Calu3 (cell line): ENCODE results near the gene WDPCP. TPM values are rescaled to one million over a fixed set of nuclear protein-coding genes. Genes with fewer than 3 reads are reported as not detected.
"Not testable (repeated sequence)": the region's sequence is repeated elsewhere in the genome, so short reads cannot be mapped to it uniquely, and the experiment has no call there.

ENCODE experiments used
- BruUV-seq: library from RNA; stranded (reverse); fragments of 400-500 nt; replicated peaks from 2 replicates; lab custom pipeline; 2021; lab: Mats Ljungman, UMichigan
- CTCF ChIA-PET: fragments of 300-600 bp; sonication (Branson Sonifier 250); formaldehyde crosslinking; loops from one replicate; lab custom pipeline; 2022; ENCODE audit warnings: antibody characterized with exemption; lab: Charles Lee
- DNase-seq: peaks from one replicate; pipeline ENCODE4 v3.0.0; 2022
- H3K27ac Mint-ChIP-seq: one replicate; pipeline ENCODE4 v1.8.0; 2022; ENCODE audit warnings: mixed read lengths; ENCODE audit not compliant: unreplicated experiment
- H3K27me3 Mint-ChIP-seq: one replicate; pipeline ENCODE4 v1.8.0; 2022; ENCODE audit warnings: mixed read lengths; ENCODE audit not compliant: unreplicated experiment
- H3K36me3 Mint-ChIP-seq: one replicate; pipeline ENCODE4 v1.8.0; 2022; ENCODE audit warnings: mild to moderate bottlenecking, moderate library complexity, mixed read lengths; ENCODE audit not compliant: insufficient read depth, unreplicated experiment
- H3K4me1 Mint-ChIP-seq: one replicate; pipeline ENCODE4 v1.8.0; 2022; ENCODE audit warnings: mild to moderate bottlenecking, low read depth, mixed read lengths; ENCODE audit not compliant: unreplicated experiment
- H3K4me3 Mint-ChIP-seq: one replicate; pipeline ENCODE4 v1.8.0; 2022; ENCODE audit warnings: mild to moderate bottlenecking, low read depth, moderate library complexity, mixed read lengths; ENCODE audit not compliant: unreplicated experiment
- H3K9me3 Mint-ChIP-seq: one replicate; pipeline ENCODE4 v1.8.0; 2022; ENCODE audit warnings: low read depth, mixed read lengths; ENCODE audit not compliant: unreplicated experiment
- intact Hi-C: fragments of 100-400 bp; cut with micrococcal nuclease; formaldehyde crosslinking; loops from one replicate; pipeline ENCODE4 v1.10.0; 2022; ENCODE audit not compliant: unreplicated experiment
- total RNA-seq: library from RNA; stranded (reverse); gene quantifications from 2 replicates; pipeline ENCODE4 v1.2.3, GENCODE V29; 2022
- TF ChIP-seq, protein P1 (sequence below): fragments of 200-600 bp; IDR thresholded peaks from one replicate; pipeline ENCODE4 v1.8.0; 2022; ENCODE audit warnings: antibody characterized with exemption; ENCODE audit not compliant: unreplicated experiment

WDPCP gene
- total RNA-seq, 1 experiment from 2014 or later, result 9.0 TPM

DNA sequence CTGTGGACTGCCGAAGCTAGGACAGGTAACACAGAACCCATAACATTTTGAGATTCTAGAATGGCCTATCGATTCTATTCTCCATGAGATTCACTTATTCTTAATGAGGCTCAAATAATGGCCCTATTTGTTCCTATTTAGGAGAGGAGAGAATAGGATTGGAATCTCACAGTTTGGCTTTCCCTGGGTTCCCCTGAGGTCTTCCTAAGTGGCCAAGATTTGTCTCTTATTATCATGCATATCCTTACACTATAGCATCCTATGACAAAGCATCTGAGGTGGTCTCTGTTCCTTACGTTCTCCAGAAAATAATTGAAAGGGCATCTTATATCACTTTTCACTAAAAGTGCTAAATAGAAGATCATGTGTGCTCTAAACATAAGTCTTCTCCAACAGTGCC, 9.5 kb downstream of the WDPCP start:
- no peak overlapping the region for H3K4me3 Mint-ChIP-seq

DNA sequence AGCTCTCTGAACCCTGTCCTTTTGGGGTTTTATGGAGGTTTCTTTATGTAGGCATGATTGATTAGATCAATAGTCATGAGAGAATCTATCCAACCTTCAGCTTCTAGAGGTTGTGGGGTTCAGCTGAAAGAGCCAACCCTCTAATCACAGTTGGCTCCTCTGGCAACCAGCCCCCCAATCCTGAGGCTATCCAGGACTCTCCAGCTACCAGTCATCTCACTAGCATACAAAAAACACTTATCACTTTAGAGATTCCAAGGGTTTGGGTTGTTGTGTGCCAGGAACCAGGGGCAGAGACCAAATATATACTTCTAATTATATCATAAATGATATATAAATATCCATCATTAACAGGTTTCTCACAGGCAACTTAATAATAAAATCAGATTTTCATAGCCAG, 11.7 kb downstream of the WDPCP start:
- TF ChIP-seq, protein P1, sequence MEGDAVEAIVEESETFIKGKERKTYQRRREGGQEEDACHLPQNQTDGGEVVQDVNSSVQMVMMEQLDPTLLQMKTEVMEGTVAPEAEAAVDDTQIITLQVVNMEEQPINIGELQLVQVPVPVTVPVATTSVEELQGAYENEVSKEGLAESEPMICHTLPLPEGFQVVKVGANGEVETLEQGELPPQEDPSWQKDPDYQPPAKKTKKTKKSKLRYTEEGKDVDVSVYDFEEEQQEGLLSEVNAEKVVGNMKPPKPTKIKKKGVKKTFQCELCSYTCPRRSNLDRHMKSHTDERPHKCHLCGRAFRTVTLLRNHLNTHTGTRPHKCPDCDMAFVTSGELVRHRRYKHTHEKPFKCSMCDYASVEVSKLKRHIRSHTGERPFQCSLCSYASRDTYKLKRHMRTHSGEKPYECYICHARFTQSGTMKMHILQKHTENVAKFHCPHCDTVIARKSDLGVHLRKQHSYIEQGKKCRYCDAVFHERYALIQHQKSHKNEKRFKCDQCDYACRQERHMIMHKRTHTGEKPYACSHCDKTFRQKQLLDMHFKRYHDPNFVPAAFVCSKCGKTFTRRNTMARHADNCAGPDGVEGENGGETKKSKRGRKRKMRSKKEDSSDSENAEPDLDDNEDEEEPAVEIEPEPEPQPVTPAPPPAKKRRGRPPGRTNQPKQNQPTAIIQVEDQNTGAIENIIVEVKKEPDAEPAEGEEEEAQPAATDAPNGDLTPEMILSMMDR, result no peak
- Mint-ChIP-seq H3K27ac (no peak overlapping the region), H3K4me3 (no peak overlapping the region), H3K36me3 (peaks cover 4% of the 10 kb centered on the region), H3K27me3 (no peaks in the 10 kb centered on the region), H3K4me1 (peaks cover 12% of the 10 kb centered on the region), H3K9me3 (peaks cover 3% of the 10 kb centered on the region)
- intact Hi-C loops, result no loop called here
- CTCF ChIA-PET, result no interaction called here
- BruUV-seq, result no TSS peak
- DNase-seq, result no peak

More for the DNA sequence above, 9.5 kb downstream of the WDPCP start:
- BruUV-seq, result no TSS peak
- TF ChIP-seq, protein P1, result no peak
- no peaks in the 10 kb centered on the region for H3K27me3 Mint-ChIP-seq
- intact Hi-C loops, result no loop called here
- peaks cover 12% of the 10 kb centered on the region for H3K4me1 Mint-ChIP-seq
- no peak for DNase-seq
- peaks cover 4% of the 10 kb centered on the region for H3K36me3 Mint-ChIP-seq
- CTCF ChIA-PET, result no interaction called here
- H3K27ac Mint-ChIP-seq, result no peak overlapping the region
- H3K9me3 Mint-ChIP-seq, result peaks cover 3% of the 10 kb centered on the region

DNA sequence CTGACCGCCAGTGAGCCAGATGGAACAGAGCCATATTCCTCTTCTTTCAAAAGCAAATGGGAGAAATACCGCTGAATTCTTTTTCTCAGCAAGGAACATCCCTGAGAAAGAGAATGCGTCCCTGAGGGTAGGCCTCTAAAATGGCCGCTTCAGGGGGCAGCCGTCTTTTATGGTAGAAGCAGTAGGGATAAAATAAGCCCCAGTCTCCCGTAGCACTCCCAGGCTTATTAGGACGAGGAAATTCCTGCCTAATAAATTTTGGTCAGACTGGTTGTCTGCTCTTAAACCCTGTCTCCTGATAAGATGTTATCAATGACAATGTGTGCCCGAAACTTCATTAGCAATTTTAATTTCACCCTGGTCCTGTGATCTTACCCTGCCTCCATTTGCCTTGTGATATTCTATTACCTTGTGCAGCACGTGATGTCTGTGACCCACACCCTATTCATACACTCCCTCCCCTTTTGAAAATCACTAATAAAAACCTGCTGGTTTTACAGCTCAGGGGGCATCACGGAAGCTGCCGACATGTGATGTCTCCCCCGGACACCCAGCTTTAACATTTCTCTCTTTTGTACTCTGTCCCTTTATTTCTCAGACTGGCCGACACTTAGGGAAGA, 14.4 kb downstream of the WDPCP start:
- DNase-seq, H3K4me3 Mint-ChIP-seq, BruUV-seq, H3K36me3 Mint-ChIP-seq, H3K27me3 Mint-ChIP-seq, H3K27ac Mint-ChIP-seq, intact Hi-C loops, H3K9me3 Mint-ChIP-seq, CTCF ChIA-PET, H3K4me1 Mint-ChIP-seq: not testable (repeated sequence)

DNA sequence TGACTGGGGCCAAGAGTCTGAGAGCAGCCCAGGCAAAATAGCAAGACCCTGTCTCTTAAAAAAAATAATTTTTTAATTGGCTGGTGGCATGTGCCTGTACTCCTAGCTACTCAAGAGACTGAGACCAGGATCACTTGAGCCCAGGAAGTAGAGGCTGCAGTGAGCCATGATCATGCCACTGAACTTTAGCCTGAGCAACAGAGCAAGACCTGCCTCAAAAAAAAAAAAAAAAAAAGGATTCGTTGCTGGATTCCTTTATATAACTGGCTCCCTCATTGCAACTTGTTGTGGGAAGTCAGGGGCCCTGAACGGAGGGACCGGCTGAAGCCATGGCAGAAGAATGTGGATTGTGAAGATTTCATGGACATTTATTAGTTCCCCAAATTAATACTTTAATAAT, 15.3 kb downstream of the WDPCP start:
- H3K27me3 Mint-ChIP-seq, H3K36me3 Mint-ChIP-seq, H3K27ac Mint-ChIP-seq, H3K4me1 Mint-ChIP-seq, DNase-seq, BruUV-seq, CTCF ChIA-PET, H3K9me3 Mint-ChIP-seq, H3K4me3 Mint-ChIP-seq, intact Hi-C loops: not testable (repeated sequence)

DNA sequence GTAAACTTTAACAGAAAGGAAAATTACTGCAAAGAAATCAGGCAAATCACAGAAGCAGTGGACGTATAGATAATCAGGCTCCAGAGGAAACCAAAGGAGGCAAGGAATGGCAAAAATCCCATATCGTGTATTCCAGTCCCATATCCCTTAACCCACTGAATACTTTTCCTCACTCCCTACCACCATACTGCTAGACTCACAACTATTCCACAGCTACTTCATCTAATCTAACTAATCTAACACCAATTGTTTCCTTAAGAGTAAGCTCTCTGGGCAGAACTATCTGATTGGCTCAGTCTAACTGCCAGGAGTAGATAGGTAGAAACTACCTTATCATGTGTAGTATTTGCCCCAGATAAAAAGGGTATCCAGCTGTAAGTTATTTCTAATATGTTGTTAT, 16.3 kb downstream of the WDPCP start:
- BruUV-seq, result no TSS peak
- peaks cover 9% of the 10 kb centered on the region for H3K9me3 Mint-ChIP-seq
- TF ChIP-seq, protein P1, result no peak
- no peak overlapping the region for H3K27ac Mint-ChIP-seq
- intact Hi-C loops, result no loop called here
- H3K4me1 Mint-ChIP-seq, result no peaks in the 10 kb centered on the region
- no peak overlapping the region for H3K4me3 Mint-ChIP-seq
- no peaks in the 10 kb centered on the region for H3K36me3 Mint-ChIP-seq
- no peak for DNase-seq
- H3K27me3 Mint-ChIP-seq, result no peaks in the 10 kb centered on the region
- CTCF ChIA-PET, result no interaction called here
